Suppressor macrophage treated with lipopolysaccharide for 1 hour (primary cell): ENCODE data around the gene ASZ1.
A peak's percentile ranks its signal among the peaks of the same experiment; 100 is the strongest.

Source experiments
- DNase-seq, 3 donors: peaks; one replicate each; pipeline ENCODE4 v3.0.0-alpha.2; 2020 to 2022

The ASZ1 gene

DNA sequence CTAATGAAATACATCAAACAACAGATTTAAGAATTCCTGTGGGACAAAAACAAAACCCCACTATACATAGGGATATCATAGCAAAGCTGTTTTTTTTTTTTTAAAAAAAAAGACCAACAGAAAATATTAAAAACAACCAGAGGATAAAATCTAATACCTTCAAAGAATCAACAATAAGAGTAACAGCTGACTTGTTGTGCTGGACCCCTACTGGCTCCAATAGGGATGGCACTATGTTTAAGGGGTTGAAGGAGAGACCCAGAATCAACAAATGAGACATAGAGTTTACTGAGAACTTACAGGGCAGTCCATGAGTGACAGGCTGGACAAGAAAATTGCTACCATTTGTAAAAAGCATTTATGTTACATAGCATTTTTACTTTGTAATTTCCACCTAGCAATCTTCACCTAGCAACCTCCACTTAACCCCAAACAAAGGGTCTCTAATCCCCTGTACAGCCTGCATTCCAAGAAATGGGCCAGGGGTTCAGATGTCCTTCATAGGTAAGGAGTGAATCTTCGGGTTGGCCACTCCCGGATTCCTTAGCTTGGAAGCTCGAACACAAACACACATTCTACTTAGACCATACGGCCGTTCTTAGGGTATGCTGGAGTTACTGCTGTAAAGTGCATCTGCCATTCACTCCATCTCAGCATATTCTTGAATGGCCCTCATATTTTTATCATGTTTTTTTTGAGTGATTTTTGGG, 25.8 kb downstream of the ASZ1 start:
- DNase-seq = no peak

DNA sequence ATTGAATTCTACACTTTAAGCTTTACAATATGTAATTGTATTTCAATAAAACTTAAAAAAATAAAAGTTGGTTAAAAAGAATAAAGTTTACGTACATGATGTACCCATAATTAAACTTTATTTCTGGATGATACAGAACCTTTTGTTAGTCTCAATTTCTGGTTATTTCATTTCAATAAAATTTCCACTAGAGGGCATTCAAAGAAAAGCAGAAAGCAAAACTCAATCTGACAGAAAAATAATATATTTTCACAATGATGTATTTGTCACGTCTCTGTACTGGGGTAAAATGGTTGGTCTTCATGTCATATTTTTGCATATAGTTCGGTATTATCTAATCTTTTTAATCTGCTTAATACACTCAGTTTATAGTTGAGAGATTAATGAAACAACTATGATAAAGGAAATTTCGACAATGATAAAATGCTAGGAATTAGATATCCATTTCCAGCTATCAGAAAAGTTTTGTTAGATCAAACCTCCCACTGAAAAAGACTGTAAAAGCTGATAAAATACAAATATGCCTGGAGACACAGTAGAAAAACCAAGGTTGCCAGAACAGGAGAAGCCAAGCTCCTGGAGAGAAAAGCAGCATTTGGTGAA, 27.4 kb downstream of the ASZ1 start:
- peak in 2 of 3 donors; percentile 20 to 24 for DNase-seq

GRCh38 chr7:117395743-117396142, 31.6 kb downstream of the ASZ1 start:
- DNase-seq = no peak

DNA sequence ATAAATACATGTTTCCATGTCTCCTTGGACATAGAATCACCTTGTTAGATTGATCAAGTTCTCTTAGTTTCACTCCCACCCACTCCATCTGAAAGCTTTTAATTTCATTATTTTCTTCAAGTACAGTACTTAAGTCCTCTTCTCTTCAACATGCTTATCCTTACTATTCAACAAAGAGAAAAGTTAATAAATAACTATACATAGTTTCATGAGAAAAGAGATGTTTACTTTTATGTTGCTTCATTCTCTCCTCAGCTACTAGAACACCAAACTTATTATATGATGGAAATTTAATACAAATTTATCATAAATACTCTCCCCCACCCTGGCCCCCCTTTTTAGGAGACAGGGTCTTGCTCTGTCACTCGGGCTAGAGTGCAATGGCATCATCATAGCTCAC, 33.5 kb downstream of the ASZ1 start:
- DNase-seq = no peak

DNA sequence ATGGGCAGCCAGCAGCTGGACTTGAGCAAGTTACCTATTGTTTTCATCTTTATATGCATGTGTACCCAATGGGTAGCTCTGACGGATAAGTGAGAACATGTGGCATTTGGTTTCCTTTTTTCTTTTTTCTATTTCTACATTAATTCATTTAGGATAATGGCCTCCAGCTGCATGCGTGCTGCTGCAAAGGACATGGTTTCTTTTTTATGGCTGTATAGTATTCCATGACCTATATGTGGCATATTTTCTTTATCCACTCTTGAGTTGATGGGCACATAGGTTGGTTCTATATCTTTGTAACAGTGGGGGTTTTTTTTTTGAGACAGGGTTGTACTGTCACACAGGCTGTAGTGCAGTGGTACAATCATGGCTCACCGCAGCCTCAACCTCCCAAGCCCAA, 37.4 kb downstream of the ASZ1 start:
- DNase-seq = no peak

- no peak for DNase-seq
Observed at GRCh38 chr7:117386110-117386706, 41.1 kb downstream of the ASZ1 start.

DNA sequence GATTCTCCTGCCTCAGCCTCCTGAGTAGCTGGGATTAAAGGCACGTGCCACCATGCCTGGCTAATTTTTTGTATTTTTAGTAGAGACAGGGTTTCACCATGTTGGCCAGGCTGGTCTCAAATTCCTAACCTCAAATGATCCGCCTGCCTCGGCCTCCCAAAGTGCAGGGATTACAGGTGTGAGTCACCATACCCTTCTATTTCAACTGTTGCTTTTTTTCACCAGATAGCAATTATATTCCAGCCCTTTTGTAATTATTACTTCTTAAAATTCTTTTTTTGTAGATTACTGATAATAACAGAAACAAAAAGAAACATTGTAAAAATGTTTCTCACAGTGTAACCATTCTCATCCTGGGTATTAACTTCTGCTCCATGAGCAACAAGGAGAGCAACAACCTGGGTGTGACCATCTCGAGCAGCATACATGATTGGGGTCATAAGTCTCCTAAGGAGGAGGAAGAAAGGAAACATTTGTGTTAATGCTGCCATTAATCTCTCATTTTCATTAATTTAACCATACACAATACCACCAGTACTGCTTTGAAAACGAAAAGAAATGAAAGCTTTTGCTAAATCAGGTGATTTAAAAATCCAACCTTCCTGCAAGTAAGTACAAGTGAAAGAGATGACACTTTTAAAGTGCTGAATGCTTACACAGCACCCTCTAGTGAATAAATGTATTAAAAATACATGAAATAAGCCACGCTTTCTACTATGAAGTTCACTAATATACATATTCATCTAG, 41.8 kb downstream of the ASZ1 start:
- peak in 2 of 3 donors; percentile 11 to 21 for DNase-seq

DNA sequence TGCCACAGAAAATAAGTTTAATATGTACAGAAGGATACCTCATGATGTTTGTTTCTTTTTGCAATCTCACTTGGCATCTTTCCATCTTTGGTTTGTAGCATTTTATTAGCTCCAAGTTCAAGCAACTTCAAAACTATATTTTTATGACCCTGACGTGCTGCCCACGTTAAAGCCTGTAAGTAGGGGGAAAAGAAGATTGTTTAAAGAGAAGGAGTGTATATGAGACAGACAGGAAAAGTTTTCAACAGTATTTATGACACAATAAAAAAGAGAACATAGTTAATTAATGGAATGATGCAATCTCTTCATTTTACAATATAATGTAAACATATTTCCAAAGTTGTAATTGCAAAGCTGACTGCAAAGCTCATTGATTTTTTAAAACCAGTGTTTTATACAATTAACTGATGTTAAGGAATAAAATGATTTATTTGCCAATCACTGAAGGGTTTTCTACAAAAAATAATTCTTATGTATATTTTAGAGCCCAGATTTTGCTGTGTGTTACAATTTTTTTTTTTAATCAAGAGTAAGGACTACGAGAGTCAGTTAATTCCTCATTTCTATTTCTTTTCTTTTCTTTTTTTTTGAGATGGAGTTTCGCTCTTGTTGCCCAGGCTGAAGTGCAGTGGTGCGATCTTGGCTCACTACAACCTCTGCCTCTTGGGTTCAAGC, 42.5 kb downstream of the ASZ1 start:
- no peak for DNase-seq

DNA sequence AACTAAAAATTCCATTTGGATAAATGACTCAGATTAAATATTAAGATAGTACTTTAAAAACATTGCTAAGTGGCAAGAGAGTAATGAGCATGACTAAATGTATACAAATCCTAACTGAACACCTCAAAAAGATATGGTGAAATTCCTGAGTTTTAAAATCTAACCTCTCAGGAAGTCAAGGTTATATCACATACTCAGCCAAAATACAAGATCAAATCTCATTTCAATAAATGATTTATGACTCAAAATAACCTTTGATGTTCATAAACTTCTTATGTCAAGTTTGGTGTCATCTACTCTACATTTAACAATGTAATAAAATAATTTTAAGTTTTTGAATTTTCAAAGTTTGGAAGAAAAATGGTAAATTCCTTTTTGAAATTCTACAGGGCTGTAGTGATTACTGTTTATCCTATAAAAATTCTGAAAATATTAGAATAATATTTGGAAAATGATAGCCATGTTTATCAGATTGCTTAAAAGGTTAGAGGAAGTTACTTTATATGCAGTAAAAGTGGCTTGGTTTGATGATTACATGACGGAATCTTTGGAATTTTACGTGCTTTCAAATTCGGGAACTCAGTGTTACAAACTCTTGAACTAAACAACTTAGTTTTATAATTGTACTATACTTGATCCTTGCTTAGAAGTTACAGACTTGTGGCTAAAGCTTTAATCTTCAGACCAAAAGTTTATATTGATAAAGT, 43.7 kb downstream of the ASZ1 start:
- no peak for DNase-seq

GRCh38 chr7:117383046-117383445, 44.2 kb downstream of the ASZ1 start:
- no peak for DNase-seq

DNA sequence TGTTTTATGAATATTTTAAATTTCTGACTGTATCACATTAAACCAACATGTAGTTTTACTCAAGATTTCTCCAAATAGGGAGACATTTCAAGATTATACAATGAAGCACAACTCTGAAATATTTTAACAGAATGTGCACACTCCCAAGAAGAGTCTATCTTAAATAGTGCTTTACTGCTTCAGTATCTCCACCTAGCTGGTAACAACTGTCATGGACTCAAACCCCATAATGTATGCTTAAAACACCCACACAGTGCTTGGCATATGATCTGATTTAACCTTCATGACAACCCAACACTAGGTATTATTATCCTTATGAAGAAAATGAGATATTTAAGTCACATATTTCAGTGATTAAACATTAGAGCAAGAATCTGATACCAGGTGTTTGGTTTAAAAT, 45.9 kb downstream of the ASZ1 start:
- no peak for DNase-seq

- no peak for DNase-seq
Observed at GRCh38 chr7:117375380-117375779, 51.9 kb downstream of the ASZ1 start.

GRCh38 chr7:117372073-117372472, 55.2 kb downstream of the ASZ1 start:
- DNase-seq = no peak

DNA sequence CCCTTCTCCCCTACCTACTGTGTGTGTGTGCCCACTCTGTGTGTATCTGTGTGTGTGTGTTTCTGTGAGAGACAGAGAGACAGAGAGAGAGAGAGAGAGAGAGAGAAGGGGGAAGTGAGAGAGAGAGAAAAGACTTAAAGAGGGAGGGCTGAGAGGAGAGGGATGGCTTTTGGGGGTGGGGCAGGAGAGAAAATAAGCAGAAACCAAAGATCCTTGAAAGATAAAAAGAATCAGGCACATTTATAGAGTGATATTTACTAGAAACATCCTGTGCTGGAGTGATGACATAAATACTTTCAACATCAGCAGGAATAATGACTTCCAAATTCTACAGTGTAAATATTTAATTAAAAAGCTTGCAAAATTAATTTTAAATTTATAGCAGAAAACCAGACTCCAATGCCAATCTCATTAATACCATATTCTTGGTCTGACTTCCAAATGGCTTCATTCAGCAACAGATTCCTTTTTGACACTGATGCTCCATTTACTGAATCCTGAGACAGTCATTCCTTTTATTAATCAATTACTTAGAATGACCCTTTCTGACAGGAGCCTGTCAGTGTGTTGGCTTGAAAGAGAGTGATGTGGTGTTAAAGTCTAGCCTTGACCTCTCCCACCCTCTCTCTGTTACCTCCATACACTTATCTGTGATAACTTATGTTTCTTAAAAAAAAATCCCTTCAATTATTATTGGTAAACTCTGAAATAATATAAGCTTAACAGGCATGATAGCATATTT, 62.8 kb downstream of the ASZ1 start:
- no peak for DNase-seq

- DNase-seq = no peak
Observed at GRCh38 chr7:117362294-117362888, 64.9 kb downstream of the ASZ1 start.

DNA sequence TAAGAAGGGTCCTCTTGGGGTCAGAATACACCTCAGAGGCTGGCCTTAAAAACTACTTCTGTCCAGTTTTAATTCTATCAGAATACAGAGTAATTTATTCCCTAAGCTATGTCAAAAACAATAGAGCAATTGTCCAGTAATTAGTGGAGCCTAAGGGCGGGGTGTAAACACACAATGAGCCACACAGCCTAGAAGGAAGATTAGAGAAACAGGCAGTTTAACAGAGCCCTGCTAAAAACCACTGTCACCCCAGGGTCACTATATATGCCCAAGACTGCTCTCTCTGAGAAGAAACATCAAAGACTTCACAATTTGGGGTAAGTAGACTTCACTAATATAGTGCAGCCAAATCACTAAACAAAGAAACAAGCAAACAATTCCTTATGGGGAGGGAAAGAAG, 77.3 kb downstream of the ASZ1 start:
- DNase-seq = no peak

GRCh38 chr7:117349570-117349969, 77.7 kb downstream of the ASZ1 start:
- DNase-seq = no peak

GRCh38 chr7:117347962-117348672, 79.2 kb downstream of the ASZ1 start:
- no peak for DNase-seq

GRCh38 chr7:117347480-117347879, 79.8 kb downstream of the ASZ1 start:
- DNase-seq = no peak

DNA sequence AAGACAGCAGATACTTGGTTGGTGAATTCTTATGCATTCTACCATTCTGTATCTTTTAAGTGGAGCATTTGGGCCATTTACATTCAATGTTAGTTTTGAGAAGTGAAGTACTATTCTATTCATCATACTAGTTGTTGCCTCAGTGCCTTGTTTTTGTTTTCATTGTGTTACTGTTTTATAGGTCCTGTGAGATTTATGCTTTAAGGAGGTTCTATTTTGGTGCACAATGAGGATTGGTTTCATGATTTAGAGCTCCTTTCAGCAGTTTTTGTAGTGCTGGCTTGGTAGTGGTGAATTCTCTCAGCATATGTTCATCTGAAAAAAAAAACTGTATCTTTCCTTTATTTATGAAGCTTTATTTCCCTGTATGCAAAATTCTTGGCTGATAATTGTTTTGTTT, 81.1 kb downstream of the ASZ1 start:
- no peak for DNase-seq

DNA sequence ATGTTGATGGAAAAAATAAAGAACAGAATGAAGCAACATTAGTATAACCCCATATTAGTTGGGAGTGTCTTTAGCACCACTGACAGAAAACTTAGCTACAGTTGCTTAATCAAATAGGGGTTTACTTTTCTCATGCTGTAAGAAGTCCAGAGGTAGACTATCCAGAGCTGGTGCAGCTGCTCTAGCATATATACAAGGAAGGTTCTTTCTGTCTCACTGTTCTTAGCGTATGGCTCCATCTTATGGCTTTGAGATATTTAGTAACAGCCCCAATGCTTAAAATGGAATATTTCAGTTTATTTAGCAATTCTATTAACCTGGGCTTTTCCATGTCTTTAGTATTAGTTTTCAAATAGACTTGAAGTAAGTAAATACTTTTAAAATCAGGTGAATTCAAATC, 89.3 kb downstream of the ASZ1 start:
- no peak for DNase-seq
